H1 (cell line): ENCODE results near the gene MID1. TPM values are rescaled to one million over a fixed set of nuclear protein-coding genes. Genes with fewer than 3 reads are reported as not detected.

Source experiments
- BRCA1 ChIP-seq: IDR thresholded peaks from 2 replicates; pipeline ENCODE4 v1.6.1; 2012; ENCODE audit warnings: low read depth, low read length, improper control_type of control experiment
- E2F6 ChIP-seq: IDR thresholded peaks from 2 replicates; pipeline ENCODE4 v1.6.1; 2012; ENCODE audit warnings: inconsistent platforms
- EGR1 ChIP-seq: IDR thresholded peaks from 2 replicates; pipeline ENCODE4 v1.6.1; 2011; ENCODE audit warnings: low read depth, low read length, borderline replicate concordance
- EP300 ChIP-seq, 2 experiments: IDR thresholded peaks; 1 replicate in 1 of 2; 2 replicates in 1 of 2; pipeline ENCODE4 v1.6.1; 2011 to 2012; ENCODE audit warnings: low read depth in 2 of 2, low read length in 2 of 2, mild to moderate bottlenecking in 2 of 2, borderline replicate concordance in 1 of 2, inconsistent platforms in 1 of 2, moderate library complexity in 1 of 2
- FOSL1 ChIP-seq: IDR thresholded peaks from 2 replicates; pipeline ENCODE4 v1.6.1; 2011; ENCODE audit warnings: mild to moderate bottlenecking, low read depth, low read length, moderate library complexity; ENCODE audit not compliant: insufficient read depth
- MAFK ChIP-seq: IDR thresholded peaks from 2 replicates; pipeline ENCODE4 v1.6.1; 2012; ENCODE audit warnings: low read depth, mild to moderate bottlenecking, improper control_type of control experiment, low read length
- RBBP5 ChIP-seq: IDR thresholded peaks from 2 replicates; pipeline ENCODE4 v1.7.1; 2012; ENCODE audit warnings: low read depth, mild to moderate bottlenecking, inconsistent platforms, low read length, moderate library complexity, borderline replicate concordance
- TBP ChIP-seq: IDR thresholded peaks from 2 replicates; pipeline ENCODE4 v1.6.1; 2011; ENCODE audit warnings: low read depth, low read length, improper control_type of control experiment
- polyA plus RNA-seq, 7 experiments: library from polyadenylated mRNA; depleted of rRNA in 3 of 7; stranded (reverse) in 5 of 7; unstranded in 2 of 7; fragments of >200 nt in 5 of 7; fragments of 200-250 nt in 2 of 7; gene quantifications; 1 replicate in 5 of 7; 2 replicates in 1 of 7; 4 replicates in 1 of 7; pipeline versions ENCODE4 v1.2.1 to v1.2.3, GENCODE V29; 2011 to 2013; ENCODE audit warnings: missing spikeins in 2 of 7, mixed read lengths in 2 of 7
- total RNA-seq: library from RNA; stranded (reverse); fragmentation: NEBNext Ultra II Directional; extraction: Animal tissue kit (Norgen Biotek cat#: 25700); gene quantifications from 2 replicates; pipeline ENCODE4 v1.2.1, GENCODE V29; 2021
- TF ChIP-seq, protein P1 (sequence below): fragments of 300-600 bp; sonication (generic); IDR thresholded peaks from 2 replicates; pipeline ENCODE4 v1.7.1; 2012; ENCODE audit warnings: low read length, moderate library complexity, mild to moderate bottlenecking, inconsistent platforms; ENCODE audit not compliant: insufficient replicate concordance
- TF ChIP-seq, protein P2 (sequence below): IDR thresholded peaks from 2 replicates; pipeline ENCODE4 v1.6.1; 2011; ENCODE audit warnings: low read length, improper control_type of control experiment

MID1 gene
- total and polyA plus RNA-seq, 2 of the 8 experiments (the other 6 are each of a cell fraction or from before 2014, with no cell fraction given): 12.9 to 54.3 TPM

GRCh38 chrX:10617999-10618351 is 2.4 kb downstream of the MID1 start (continued):
- TF ChIP-seq, protein P1, sequence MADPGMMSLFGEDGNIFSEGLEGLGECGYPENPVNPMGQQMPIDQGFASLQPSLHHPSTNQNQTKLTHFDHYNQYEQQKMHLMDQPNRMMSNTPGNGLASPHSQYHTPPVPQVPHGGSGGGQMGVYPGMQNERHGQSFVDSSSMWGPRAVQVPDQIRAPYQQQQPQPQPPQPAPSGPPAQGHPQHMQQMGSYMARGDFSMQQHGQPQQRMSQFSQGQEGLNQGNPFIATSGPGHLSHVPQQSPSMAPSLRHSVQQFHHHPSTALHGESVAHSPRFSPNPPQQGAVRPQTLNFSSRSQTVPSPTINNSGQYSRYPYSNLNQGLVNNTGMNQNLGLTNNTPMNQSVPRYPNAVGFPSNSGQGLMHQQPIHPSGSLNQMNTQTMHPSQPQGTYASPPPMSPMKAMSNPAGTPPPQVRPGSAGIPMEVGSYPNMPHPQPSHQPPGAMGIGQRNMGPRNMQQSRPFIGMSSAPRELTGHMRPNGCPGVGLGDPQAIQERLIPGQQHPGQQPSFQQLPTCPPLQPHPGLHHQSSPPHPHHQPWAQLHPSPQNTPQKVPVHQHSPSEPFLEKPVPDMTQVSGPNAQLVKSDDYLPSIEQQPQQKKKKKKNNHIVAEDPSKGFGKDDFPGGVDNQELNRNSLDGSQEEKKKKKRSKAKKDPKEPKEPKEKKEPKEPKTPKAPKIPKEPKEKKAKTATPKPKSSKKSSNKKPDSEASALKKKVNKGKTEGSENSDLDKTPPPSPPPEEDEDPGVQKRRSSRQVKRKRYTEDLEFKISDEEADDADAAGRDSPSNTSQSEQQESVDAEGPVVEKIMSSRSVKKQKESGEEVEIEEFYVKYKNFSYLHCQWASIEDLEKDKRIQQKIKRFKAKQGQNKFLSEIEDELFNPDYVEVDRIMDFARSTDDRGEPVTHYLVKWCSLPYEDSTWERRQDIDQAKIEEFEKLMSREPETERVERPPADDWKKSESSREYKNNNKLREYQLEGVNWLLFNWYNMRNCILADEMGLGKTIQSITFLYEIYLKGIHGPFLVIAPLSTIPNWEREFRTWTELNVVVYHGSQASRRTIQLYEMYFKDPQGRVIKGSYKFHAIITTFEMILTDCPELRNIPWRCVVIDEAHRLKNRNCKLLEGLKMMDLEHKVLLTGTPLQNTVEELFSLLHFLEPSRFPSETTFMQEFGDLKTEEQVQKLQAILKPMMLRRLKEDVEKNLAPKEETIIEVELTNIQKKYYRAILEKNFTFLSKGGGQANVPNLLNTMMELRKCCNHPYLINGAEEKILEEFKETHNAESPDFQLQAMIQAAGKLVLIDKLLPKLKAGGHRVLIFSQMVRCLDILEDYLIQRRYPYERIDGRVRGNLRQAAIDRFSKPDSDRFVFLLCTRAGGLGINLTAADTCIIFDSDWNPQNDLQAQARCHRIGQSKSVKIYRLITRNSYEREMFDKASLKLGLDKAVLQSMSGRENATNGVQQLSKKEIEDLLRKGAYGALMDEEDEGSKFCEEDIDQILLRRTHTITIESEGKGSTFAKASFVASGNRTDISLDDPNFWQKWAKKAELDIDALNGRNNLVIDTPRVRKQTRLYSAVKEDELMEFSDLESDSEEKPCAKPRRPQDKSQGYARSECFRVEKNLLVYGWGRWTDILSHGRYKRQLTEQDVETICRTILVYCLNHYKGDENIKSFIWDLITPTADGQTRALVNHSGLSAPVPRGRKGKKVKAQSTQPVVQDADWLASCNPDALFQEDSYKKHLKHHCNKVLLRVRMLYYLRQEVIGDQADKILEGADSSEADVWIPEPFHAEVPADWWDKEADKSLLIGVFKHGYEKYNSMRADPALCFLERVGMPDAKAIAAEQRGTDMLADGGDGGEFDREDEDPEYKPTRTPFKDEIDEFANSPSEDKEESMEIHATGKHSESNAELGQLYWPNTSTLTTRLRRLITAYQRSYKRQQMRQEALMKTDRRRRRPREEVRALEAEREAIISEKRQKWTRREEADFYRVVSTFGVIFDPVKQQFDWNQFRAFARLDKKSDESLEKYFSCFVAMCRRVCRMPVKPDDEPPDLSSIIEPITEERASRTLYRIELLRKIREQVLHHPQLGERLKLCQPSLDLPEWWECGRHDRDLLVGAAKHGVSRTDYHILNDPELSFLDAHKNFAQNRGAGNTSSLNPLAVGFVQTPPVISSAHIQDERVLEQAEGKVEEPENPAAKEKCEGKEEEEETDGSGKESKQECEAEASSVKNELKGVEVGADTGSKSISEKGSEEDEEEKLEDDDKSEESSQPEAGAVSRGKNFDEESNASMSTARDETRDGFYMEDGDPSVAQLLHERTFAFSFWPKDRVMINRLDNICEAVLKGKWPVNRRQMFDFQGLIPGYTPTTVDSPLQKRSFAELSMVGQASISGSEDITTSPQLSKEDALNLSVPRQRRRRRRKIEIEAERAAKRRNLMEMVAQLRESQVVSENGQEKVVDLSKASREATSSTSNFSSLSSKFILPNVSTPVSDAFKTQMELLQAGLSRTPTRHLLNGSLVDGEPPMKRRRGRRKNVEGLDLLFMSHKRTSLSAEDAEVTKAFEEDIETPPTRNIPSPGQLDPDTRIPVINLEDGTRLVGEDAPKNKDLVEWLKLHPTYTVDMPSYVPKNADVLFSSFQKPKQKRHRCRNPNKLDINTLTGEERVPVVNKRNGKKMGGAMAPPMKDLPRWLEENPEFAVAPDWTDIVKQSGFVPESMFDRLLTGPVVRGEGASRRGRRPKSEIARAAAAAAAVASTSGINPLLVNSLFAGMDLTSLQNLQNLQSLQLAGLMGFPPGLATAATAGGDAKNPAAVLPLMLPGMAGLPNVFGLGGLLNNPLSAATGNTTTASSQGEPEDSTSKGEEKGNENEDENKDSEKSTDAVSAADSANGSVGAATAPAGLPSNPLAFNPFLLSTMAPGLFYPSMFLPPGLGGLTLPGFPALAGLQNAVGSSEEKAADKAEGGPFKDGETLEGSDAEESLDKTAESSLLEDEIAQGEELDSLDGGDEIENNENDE: no peak
- TF ChIP-seq RBBP5: no peak
- no peak for TF ChIP-seq EP300 (IDR thresholded peaks at IDR 0.05; ENCODE audit: borderline replicate concordance in 1 of 2, low read depth in 2 of 2, low read length in 2 of 2)
- TF ChIP-seq E2F6: no peak
- TF ChIP-seq BRCA1: no peak
- no peak for TF ChIP-seq MAFK
- no peak for TF ChIP-seq EGR1
- TF ChIP-seq, protein P2, sequence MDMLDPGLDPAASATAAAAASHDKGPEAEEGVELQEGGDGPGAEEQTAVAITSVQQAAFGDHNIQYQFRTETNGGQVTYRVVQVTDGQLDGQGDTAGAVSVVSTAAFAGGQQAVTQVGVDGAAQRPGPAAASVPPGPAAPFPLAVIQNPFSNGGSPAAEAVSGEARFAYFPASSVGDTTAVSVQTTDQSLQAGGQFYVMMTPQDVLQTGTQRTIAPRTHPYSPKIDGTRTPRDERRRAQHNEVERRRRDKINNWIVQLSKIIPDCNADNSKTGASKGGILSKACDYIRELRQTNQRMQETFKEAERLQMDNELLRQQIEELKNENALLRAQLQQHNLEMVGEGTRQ: no peak
- TF ChIP-seq FOSL1: no peak
- TF ChIP-seq TBP: no peak
